ENCODE data around the gene GMPR.
A peak's percentile ranks its signal among the peaks of the same experiment; 100 is the strongest.
"Not testable (repeated sequence)": the region's sequence is repeated elsewhere in the genome, so short reads cannot be mapped to it uniquely, and the experiment has no call there.

The GMPR gene

GRCh38 chr6:16238057-16238962 is at the start of gene GMPR:
Gene GMPR, plus strand, starts transcription at chr6:16238587. Its CDS starts 107 bp downstream, at chr6:16238694.
- peak; percentile 80 for DNase-seq

DNA sequence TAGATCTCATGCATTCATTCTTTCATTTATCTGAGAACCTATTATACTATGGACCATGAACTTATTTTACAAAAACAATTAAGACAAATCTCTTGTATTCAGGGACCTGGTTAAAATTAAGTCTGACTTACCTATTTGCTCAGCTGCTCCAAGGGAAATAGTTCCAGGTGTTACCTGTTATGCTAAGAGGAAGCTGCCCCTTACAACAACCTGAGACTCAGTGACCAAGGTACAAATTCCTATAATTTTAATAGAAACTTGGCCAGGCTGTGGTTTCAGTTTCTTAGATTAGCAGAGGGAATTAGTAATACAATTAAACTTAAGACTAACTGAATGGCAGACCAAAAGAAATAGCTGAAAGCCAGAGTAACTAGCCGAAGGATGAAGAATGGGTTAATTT is 48.2 kb upstream of the GMPR start:
- DNase-seq, result no peak

DNA sequence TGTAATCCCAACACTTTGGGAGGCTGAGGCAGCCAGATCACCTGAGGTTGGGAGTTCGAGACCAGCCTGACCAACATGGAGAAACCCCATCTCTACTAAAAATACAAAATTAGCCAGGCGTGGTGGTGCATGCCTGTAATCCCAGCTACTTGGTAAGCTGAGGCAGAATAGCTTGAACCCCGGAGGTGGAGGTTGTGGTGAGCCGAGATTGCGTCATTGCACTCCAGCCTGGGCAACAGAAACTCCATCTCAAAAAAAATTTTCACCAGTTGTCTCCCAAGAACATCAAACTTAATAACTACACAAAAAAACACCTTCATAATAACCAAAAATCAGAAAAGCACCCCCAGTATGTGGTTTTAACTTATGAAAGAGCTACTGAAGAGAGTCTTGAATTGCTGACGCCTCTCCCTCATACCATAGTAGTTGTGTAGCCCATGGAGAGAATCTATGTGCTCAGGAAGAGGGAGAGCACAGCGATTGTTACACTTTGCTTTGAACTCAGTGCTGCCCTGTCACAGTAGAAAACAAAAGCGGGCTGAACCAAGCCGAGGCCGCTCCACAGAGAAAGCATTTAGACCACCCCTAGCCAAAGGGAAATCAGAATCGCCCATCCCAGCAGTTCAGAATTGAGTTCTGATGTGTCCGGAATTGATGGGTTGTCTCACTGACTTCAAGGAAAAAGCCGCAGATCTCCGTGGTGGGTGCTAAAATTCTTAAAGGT is 42.0 kb upstream of the GMPR start:
- no peak for DNase-seq

DNA sequence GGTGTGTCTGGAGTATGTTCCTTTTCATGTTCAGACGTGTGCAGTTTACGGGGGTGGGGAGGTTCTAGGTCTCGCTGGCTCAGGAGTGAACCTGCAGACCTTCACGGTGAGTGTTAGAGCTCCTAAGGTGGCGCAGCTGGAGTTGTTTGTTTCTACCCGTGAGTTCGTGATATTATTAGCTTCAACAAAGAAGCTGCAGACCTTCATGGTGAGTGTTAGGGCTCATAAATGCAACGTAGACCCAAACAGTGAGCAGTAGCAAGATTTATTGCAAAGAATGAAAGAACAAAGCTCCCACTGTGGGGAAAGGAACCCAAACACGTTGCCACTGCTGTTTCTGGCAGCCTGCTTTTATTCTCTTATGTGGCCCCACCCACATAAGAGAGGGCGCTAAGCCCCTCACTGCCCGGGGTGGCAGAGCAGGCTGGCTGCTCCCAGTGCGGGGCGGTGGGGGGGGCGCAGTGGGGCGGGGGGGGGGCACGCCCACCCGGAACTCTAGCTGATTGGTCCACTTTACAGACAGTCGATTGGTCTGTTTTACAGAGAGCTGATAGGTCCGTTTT is 41.3 kb upstream of the GMPR start:
- DNase-seq, result no peak

DNA sequence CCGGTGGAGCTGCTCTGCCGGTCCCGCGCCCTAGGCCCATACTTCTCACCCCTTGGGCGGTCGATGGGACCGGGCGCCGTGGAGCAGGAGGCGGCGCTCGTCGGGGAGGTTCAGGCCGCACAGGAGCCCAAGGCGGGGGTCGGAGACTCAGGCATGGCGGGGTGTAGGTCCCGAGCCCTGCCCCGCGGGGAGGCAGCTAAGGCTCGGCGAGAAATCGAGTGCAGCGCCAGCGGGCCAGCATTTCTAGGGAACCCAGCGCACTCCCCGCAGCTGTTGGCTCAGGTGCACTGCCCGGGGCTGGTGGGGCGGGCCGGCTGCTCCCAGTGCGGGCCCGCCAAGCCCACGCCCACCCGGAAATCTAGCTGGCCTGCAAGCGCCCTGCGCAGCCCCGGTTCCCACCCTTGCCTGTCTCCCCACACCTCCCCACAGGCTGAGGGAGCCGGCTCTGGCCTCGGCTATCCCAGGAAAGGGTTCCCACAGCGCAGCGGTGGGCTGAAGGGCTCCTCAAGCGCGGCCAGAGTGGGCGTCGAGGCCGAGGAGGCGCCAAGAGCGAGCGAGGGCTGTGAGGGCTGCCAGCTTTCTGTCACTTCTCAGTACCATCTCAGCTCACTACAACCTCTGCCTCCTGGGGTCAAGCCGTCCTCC is 40.2 kb upstream of the GMPR start:
- no peak for DNase-seq

DNA sequence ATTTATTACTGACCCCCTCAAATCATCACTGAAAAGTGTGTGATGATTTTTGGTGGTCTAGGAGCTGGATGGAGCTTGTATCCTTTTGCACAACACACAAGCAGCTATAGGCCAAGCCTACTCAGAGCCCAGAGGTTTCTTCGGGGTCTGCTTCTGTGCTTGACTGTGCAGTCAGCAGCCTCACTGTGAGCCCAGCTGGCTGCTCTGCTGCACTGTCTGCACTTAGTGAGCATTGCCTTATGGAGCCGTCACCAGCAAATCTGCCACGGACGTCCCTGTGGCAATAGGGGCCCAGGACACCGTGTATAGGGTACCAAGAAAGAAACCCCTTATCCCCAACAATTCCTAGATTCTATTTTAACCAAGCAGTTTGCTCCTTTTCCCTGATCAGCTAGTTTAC is 38.6 kb upstream of the GMPR start:
- DNase-seq, result no peak

- DNase-seq, result no peak
Observed at GRCh38 chr6:16200321-16200883, 38.0 kb upstream of the GMPR start.

DNA sequence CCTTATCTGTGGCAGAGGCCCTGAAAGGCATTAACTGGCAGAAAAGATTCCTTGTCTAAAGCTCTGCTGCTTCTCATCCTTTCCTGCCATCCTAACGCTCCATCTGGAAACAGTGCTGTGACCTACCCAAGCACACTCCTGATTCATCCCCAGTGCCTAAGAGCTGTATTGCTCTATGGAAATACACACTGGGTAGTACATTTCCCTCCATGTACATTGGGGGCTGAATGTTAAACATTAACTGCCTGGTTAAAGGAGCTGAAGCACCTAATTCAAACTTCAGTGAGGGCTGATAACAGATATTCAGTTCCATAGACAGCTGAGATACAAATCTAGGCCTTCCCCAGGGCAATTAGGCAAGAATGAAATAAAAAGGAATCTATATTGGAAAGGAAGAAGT is 36.7 kb upstream of the GMPR start:
- DNase-seq, result no peak

DNA sequence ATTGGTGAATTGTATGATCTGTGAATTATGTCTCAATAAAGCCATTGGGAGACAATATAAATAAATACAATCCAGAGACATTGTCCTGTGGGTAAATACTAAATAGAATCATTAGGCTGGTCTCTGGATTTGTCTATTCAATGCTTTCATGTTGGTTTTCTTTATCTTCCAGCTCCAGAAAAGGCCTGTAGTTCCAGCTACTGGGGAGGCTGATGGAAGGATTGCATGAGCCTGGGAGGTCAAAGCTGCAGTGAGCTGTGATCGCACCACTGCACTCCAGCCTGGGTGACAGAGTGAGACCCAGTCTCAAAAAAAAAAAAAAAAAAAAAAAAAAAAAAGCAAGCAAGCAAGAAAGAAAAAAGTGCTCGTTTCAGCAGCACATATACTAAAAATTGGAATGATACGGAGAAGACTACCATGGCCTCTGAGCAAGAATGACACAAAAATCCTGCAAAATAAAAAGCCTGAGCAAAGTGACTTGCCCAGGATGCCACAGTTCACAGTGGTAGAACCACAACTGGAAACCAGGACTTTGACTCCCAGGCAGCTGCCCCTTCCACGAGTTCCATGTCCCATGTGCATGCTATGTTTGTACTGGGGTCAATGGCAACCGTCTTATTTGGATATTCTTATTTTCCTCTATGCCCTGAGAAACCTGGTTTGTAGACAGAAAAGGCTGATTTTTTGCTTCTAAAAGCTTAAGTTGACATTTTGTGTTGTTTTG is 33.6 kb upstream of the GMPR start:
- no peak for DNase-seq

DNA sequence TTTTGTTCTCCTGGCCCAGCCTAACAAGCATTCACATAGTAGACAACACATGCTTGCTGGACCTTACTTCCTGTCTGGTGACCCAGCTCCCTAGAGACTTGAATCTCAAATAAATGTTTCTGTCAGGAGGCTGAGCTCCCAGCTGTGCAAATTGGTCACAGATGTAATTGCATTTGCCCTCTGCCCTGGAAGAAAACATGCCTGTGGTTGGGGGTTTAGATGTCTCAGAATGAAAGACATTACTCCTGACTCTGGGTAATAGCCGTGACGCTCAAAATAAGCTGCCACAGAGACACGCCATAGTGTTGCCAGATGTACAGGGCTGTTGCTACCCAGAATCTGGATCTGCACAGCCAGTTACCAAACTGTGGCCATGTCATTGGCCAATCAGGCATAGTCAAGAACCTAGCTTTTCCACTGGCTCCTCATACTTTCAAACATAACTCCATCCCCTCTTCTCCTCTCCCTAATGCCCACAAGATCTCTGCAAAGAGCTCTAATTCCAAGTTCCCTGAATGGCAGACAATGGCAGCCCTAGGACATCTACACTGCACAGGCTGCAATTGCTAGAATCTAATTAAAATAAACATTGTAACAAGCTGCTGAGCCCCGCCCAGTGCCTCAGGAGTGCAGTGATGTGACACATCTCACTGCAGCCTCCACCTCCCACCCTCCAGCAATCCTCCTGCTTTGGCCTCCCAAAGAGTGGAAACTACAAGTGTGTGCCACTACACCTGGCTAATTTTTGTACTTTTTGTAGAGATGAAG is 32.8 kb upstream of the GMPR start:
- DNase-seq, result no peak

DNA sequence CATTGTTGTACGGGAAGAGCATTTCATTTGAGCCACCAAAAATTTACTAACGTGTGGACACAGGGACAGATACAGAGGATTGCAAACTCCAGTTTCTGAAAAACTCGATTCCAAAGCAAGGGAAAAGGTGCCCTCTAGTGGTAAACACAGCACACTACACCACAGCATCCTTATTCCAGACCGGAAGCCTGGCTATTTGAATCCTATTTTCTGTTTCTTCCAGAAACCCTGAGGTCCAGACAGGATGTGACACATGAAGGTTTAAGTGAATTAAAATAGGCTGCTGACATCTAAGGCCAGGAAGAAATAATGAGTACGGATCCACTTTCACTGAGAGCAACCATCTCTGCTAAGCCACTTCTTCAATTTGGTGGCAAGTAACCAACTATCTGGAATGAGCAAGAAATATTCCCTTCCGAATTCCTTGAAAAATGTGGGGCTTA is 31.8 kb upstream of the GMPR start:
- DNase-seq, result peak; percentile 81

- DNase-seq, result no peak
Observed at GRCh38 chr6:16208989-16209388, 29.4 kb upstream of the GMPR start.

GRCh38 chr6:16209539-16209938 is 28.8 kb upstream of the GMPR start:
- no peak for DNase-seq

- no peak for DNase-seq
Observed at GRCh38 chr6:16212276-16212675, 26.1 kb upstream of the GMPR start.

DNA sequence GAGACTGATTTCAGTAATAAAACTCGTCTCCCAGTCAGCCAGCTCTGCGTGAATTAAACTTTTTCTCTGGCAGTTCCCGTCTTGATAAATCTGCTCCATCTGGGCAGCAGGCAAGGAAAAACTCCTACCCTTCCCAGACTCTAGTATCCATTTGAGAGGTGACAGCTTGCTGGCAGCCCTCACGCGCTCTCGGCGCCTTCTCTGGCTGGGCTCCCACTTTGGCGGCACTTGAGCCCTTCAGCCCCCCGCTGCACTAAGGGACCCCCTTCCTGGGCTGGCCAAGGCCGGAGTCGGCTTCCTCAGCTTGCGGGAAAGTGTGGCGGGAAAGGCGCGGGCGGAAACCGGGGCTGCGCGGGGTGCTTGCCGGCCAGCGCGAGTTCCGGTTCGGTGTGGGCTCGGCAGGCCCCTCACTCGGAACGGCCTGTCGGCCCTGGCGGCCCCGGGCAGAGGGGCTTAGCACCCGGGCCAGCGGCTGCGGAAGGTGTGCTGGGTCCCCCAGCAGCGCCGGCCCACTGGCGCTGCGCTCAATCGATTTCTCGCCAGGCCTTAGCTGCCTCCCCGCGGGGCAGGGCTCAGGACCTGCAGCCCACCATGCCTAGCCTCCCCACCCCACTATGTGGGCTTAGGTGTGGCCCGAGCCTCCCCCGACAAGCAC is 21.8 kb upstream of the GMPR start:
- DNase-seq, result no peak

DNA sequence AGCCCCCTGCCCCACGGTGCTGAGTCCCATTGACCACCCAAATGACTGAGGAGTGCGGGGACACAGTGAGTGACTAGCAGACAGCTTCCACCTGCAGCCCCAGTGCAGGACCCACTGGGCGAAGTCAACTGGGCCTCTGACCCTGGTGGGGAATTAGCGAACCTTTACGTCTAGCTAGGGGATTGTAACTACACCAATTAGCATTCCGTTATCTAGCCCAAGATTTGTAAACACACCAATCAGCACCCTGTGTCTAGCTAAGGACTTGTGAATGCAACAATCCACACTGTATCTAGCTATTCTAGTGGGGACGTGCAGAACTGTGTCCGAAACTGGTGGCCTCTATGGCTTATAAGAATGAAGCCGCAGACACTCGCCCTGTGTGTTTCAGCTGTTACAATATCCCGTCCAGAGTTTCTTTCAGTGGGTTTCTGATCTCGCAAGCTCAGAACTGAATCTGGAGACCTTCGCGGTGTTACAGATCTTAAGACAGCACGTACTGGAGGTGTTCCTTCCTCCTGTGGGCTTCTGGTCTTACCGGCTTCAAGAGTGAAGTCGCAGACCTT is 21.1 kb upstream of the GMPR start:
- DNase-seq, result no peak

- no peak for DNase-seq
Observed at GRCh38 chr6:16222826-16223225, 15.6 kb upstream of the GMPR start.

DNA sequence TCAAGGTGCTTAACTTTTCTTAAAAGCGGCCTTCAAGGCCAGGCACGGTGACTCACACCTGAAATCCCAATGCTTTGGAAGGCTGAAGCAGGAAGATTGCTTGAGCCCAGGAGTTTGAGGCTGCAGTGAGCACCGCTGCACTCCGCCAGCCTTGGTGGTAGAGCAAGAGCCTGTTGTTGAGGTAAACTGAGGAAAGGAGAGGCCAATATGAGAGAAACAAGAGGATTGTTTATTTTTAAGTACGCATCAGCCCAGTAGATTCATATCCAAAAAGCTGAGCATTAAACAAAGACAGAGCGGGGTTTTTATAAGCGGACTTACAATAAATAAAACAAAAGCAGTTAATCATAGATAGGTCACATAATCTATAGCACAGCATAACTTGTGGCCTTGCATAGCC is 15.0 kb upstream of the GMPR start:
- DNase-seq, result no peak

DNA sequence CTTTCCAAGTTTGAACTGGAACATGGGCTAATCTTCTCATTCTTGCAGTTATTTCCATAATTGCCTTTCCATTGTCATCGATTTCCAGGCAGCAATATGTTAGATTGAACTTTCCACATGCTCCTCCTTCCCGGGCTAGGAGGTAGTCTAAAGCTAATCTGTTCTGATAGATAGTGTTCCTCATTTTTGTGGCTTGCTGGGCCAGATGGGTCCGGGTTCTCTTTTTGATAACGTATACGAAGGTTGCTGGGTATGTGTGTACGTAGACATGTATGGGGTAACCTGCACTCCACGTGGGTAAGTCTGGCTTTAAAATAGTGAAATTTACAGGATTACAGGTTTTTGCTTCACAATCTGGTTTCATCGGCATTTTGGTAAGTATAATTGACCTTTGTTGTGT is 14.0 kb upstream of the GMPR start:
- DNase-seq, result no peak

DNA sequence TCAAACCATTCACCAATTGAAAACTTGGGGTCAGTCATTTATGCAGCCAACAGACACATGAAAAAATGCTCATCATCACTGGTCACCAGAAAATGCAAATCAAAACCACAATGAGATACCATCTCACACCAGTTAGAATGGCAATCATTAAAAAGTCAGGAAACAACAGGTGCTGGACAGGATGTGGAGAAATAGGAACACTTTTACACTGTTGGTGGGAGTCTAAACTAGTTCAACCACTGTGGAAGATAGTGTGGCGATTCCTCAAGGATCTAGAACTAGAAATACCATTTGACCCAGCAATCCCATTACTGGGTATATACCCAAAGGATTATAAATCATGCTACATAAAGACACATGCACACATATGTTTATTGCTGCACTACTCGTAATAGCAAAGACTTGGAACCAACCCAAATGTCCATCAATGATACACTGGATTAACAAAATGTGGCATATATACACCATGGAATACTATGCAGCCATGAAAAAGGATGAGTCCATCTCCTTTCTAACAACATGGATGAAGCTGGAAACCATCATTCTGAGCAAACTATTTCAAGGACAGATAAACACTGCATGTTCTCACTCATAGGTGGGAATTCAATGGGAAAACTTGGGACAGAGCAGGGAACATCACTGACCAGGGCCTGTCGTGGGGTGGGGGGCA is 13.2 kb upstream of the GMPR start:
- not testable (repeated sequence) for DNase-seq
